ENCODE measurements around the gene IGFLR1.

Gene IGFLR1

DNA sequence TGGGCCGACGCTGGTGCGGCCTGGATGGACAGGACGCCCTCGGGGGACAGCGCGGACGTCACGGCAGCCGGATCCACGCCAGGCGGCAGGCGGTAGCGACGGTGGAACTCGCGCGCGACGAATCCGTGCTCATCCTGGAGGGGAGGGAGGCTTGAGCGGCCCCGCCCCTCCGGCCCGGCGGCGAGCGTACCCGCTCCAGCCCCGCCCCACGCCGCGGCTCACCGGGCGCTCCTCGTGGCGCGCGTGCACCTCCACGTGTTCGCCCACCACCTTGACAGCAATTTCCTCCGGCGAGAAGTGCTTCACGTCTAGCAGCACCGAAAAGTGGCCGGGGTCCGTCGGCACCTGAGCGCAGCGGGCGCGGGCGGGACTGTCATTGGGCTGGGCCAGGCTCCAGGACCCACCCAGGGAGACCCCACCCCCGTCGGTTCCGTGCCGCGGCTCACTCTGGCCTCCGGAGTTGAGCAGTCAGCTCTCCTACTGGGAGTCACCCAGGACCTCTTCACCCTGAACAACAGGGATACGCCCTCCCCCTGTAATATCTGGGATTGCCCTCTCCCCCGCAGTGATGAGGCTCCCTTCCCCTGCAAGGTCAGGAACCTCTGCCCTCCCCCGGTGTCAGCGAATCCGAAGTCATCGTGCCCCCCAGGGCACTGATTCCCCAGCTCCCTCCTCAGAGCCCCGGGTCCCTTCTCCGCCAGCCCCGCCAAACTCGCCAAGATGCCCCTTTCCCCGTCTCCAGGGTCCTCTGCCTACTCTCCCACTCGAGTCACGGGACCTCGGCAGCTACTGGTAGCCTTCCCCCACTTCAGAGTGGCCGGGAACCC is 13.5 kb upstream of the IGFLR1 start:
- DNase-seq, result peak in 1 of 3 donors; percentile 47

- DNase-seq, result no peak
These were observed 12.9 kb upstream of the IGFLR1 start for GRCh38 chr19:35755131-35755549.

DNA sequence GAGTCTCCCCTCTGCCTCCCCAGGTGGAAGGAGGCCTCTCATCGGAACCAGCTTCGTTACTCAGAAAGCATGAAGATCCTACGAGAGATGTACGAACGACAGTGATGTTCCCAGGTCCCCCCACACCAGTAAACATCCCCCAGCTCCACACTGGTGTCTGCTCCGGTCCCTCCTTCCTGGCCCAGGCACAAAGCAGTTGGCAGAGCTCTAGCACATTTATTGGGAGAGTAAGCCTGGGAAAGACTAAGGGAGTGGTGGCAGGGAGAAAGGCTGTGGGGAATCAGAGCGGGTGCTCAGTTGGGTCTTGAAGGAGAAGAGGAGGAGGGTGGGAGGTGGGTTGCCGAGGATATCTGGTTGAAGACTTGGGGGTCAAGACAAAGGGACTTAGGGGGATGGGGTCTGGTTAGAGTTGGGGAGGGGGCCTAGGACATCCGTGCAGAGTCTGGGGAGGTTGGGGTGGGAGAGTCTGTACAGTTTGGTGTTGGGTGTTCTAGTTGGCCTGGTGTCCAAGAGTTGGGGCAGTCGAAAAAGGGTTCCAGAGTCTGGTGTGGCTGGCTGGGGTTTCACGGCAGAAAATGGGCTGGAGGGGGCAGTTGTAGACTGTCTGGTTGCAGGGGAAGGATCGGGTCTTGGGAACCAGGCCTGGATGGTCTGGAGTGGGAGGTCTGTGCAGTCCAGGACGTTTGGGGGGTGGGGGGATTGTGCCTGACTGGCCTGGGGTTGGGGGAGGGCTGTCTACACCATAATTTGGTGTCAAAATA is 12.3 kb upstream of the IGFLR1 start:
- no peak for DNase-seq

DNA sequence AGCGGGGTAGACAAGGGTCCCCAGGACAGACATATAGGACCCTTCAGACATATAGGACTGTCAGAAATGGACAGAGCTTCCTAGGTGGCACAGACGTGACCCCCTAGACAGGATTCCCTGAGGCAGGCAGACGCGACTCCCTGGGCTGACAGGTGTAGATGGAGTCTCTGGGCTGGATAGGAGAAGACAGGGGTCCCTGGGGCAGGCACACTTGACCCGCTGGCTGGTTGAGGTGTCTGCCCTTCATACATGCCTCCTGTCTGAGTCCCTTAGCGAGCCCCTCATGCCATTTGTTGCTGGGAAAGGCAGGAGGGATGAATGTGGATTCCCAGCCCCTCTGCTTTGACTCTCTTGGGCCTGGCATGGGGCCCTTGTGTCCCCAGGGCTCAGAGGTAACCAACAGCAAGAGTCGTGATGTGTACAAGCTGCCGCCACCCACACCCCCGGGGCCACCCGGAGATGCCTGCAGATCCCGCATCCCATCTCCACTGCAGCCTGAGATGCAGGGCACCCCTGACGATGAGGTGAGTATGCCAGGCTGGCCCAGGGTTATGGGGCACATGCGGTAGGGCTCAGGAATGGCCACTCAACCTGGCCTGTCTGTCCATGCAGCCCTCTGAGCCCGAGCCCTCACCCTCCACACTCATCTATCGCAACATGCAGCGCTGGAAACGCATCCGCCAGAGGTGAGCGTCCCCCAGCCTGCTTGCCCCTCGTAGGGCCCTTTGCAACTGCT is 11.6 kb upstream of the IGFLR1 start:
- no peak for DNase-seq

DNA sequence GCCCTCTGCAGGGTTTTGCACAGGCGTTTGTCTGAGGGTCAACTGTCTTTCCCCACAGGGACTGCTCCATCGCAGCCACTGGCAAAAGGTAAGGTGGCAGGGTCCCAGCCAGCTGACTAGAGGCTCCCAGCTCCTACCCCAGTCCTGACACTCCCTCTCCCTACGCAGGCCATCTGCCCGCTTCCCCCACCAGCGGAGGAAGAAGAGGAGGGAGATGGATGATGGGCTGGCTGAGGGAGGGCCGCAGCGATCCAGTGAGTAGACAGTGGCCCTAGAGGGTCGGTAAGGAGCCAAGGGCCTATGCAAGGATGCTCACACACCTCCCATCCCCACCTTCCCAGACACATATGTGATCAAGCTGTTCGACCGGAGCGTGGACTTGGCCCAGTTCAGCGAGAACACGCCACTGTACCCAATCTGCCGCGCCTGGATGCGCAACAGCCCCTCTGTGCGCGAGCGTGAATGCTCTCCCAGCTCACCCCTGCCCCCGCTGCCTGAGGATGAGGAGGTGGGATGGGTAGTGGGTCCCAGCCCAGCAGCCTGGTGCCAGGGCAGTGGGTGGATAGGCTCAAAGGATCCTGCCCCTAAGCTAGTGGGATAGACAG is 10.6 kb upstream of the IGFLR1 start:
- DNase-seq, result no peak

- peak; percentile 30 to 46 (median 45) for DNase-seq
These were observed 9.8 kb upstream of the IGFLR1 start for GRCh38 chr19:35751839-35752745.

GRCh38 chr19:35750167-35750566 is 7.9 kb upstream of the IGFLR1 start:
- DNase-seq, result no peak

- DNase-seq, result peak; percentile 99 to 100 (median 100)
These were observed 6.1 kb upstream of the IGFLR1 start, which contains the start of gene LIN37 for GRCh38 chr19:35748106-35749020. Gene LIN37 (plus strand): TSS chr19:35748576. CDS start chr19:35748725, 149 bp downstream.

- peak in 2 of 3 donors; percentile 22 to 26 for DNase-seq
These were observed 4.3 kb upstream of the IGFLR1 start for GRCh38 chr19:35746531-35746930.

DNA sequence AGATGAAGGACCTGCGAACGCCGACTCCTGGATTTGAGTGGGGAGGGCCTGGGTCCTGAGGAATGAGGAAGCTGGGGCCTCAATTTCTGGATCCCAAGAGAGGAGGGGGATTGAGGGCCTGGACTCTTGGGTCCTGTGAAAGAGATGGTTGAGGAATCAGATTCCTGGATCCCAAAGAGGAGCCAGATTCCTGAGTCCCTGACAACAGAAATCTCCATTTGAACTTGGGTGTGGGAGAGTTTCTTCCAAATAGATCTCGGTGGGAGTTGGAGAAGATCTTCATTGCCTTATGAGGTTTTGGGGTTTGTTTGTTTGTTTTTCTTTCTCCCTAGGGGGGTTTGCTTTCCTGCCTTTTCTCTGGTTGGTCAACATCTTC is 3.8 kb upstream of the IGFLR1 start:
- no peak for DNase-seq

DNA sequence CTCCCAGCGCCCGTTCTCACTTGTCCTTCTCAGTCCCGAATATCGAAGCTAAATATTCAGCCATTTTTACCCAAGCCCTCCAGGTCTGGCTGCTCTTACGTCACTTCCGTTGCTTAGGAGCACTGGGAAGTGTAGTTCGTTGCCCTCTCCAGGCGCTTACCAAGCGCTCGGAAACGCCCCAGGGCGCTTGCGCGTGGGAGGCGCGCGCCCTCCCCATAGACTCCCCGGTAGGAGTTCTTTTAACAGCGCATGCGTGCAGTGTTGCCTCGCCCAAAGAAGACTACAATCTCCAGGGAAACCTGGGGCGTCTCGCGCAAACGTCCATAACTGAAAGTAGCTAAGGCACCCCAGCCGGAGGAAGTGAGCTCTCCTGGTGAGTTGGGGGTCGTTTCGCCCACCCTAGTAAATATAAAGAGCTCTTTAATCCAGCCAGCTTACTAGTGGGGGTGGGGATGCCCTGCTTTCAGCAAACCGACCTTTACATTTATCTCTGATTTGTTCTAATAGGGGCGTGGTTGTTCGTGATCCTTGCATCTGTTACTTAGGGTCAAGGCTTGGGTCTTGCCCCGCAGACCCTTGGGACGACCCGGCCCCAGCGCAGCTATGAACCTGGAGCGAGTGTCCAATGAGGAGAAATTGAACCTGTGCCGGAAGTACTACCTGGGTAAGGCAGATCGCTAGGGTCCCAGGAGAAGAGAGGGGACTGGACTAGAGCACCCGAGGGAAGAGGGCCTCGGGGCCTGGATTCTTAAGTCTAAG is 3.3 kb upstream of the IGFLR1 start, which contains the start of the genes PSENEN and U2AF1L4:
PSENEN (plus strand) TSS at position 324 of the 759 bp plus-strand sequence; CDS start at position 604, 280 bp downstream.
U2AF1L4 (minus strand) TSS at position 91 of the 759 bp plus-strand sequence; CDS start at position 64, 27 bp downstream.
- DNase-seq, result peak; percentile 99 to 100 (median 100)

- peak; percentile 98 for DNase-seq
These were observed 2.4 kb upstream of the IGFLR1 start for GRCh38 chr19:35744430-35745327.

GRCh38 chr19:35743640-35744429 is 1.6 kb upstream of the IGFLR1 start:
- no peak for DNase-seq

DNA sequence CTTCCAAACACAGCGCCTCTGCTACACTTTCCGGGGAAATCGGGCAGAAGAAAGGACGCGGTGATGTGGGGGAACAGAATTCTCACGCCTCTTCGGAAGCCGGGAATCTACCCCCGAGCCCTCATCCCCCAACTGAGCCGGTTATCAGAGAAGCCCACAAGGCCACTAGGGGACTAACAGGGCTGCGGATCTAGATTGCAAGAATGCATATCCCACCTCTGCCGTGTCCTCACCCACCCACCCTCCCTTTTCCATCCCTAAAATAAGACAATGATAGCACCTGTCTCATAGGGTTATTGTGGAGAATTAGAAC is 1.1 kb downstream of the IGFLR1 start:
- DNase-seq, result no peak

- DNase-seq, result peak; percentile 99
These were observed 1.6 kb downstream of the IGFLR1 start for GRCh38 chr19:35740423-35741202.

- DNase-seq, result no peak
These were observed 2.2 kb downstream of the IGFLR1 start for GRCh38 chr19:35740108-35740422.
